PFSK-1 (cell line): ENCODE data around the gene CDK6.

Source experiments
- FOXP2 ChIP-seq: optimal IDR thresholded peaks from 2 replicates; pipeline ENCODE3; 2011; ENCODE audit warnings: borderline replicate concordance, control low read depth, inconsistent platforms; ENCODE audit not compliant: insufficient read depth; ENCODE audit errors: extremely low read length, extremely low read depth
- POLR2AphosphoS5 ChIP-seq: IDR thresholded peaks from 2 replicates; pipeline ENCODE4 v1.6.1; 2012; ENCODE audit warnings: low read depth, mild to moderate bottlenecking, control low read depth, low read length, moderate library complexity
- REST ChIP-seq, 2 experiments: IDR thresholded peaks; 2 replicates each; pipeline versions ENCODE4 v1.6.1 to v1.8.0; 2011 to 2012; ENCODE audit warnings: low read depth in 2 of 2, low read length in 2 of 2, control low read depth in 1 of 2, inconsistent platforms in 1 of 2, mild to moderate bottlenecking in 1 of 2, moderate library complexity in 1 of 2; ENCODE audit not compliant: insufficient read depth in 1 of 2
- SIN3A ChIP-seq: IDR thresholded peaks from 2 replicates; pipeline ENCODE4 v1.6.1; 2012; ENCODE audit warnings: mild to moderate bottlenecking, low read length, moderate library complexity, borderline replicate concordance; ENCODE audit not compliant: insufficient read depth
- TAF1 ChIP-seq: IDR thresholded peaks from 2 replicates; pipeline ENCODE4 v1.6.1; 2012; ENCODE audit warnings: low read length, control low read depth, borderline replicate concordance; ENCODE audit not compliant: insufficient read depth

CDK6 gene

GRCh38 chr7:92751902-92752901 is 84.2 kb downstream of the CDK6 start:
- TF ChIP-seq FOXP2 = no peak
- no peak for TF ChIP-seq POLR2AphosphoS5
- TF ChIP-seq REST (IDR thresholded peaks at IDR 0.05; ENCODE audit: insufficient read depth in 1 of 2, low read depth in 2 of 2, low read length in 2 of 2) = no peak
- no peak for TF ChIP-seq TAF1
- TF ChIP-seq SIN3A = no peak

GRCh38 chr7:92750946-92751345 is 85.4 kb downstream of the CDK6 start:
- TF ChIP-seq POLR2AphosphoS5 = no peak
- TF ChIP-seq TAF1 = no peak
- no peak for TF ChIP-seq FOXP2
- TF ChIP-seq REST (IDR thresholded peaks at IDR 0.05; ENCODE audit: insufficient read depth in 1 of 2, low read depth in 2 of 2, low read length in 2 of 2) = no peak
- no peak for TF ChIP-seq SIN3A

- TF ChIP-seq TAF1 (no peak), FOXP2 (no peak), POLR2AphosphoS5 (no peak), SIN3A (no peak), REST (IDR thresholded peaks at IDR 0.05; ENCODE audit: insufficient read depth in 1 of 2, low read depth in 2 of 2, low read length in 2 of 2) (no peak)
Observed at GRCh38 chr7:92750447-92750839, 85.9 kb downstream of the CDK6 start.

GRCh38 chr7:92749832-92750446 is 86.4 kb downstream of the CDK6 start:
- TF ChIP-seq POLR2AphosphoS5 (no peak), FOXP2 (no peak), REST (IDR thresholded peaks at IDR 0.05; ENCODE audit: insufficient read depth in 1 of 2, low read depth in 2 of 2, low read length in 2 of 2) (no peak), SIN3A (no peak), TAF1 (no peak)
